Neural progenitor cell (in vitro differentiated cells): Measurements from ENCODE around the gene LHX4.

Source experiments
- EZH2 ChIP-seq: fragments of 200-600 bp; sonication (generic); IDR thresholded peaks from 2 replicates; pipeline ENCODE4 v1.6.1; 2017; ENCODE audit warnings: antibody characterized with exemption, mild to moderate bottlenecking, moderate library complexity
- TF ChIP-seq, protein P1 (sequence below): fragments of 200-600 bp; sonication (generic); IDR thresholded peaks from 2 replicates; pipeline ENCODE4 v1.5.1; 2017; ENCODE audit warnings: antibody characterized with exemption, mild to moderate bottlenecking

GRCh38 chr1:180267211-180267561 is 37.1 kb downstream of the LHX4 start:
- no peak for TF ChIP-seq EZH2
- TF ChIP-seq, protein P1, sequence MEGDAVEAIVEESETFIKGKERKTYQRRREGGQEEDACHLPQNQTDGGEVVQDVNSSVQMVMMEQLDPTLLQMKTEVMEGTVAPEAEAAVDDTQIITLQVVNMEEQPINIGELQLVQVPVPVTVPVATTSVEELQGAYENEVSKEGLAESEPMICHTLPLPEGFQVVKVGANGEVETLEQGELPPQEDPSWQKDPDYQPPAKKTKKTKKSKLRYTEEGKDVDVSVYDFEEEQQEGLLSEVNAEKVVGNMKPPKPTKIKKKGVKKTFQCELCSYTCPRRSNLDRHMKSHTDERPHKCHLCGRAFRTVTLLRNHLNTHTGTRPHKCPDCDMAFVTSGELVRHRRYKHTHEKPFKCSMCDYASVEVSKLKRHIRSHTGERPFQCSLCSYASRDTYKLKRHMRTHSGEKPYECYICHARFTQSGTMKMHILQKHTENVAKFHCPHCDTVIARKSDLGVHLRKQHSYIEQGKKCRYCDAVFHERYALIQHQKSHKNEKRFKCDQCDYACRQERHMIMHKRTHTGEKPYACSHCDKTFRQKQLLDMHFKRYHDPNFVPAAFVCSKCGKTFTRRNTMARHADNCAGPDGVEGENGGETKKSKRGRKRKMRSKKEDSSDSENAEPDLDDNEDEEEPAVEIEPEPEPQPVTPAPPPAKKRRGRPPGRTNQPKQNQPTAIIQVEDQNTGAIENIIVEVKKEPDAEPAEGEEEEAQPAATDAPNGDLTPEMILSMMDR, result no peak
